ENCODE data around the gene ATAD5. TPM values are rescaled to one million over a fixed set of nuclear protein-coding genes. Genes with fewer than 3 reads are reported as not detected.
A peak's percentile ranks its signal among the peaks of the same experiment; 100 is the strongest.

Gene ATAD5
- total and polyA plus RNA-seq, 2 of the 13 experiments (the other 11 are each of a cell fraction or from before 2014, with no cell fraction given) = 1.8 to 10.7 TPM

DNA sequence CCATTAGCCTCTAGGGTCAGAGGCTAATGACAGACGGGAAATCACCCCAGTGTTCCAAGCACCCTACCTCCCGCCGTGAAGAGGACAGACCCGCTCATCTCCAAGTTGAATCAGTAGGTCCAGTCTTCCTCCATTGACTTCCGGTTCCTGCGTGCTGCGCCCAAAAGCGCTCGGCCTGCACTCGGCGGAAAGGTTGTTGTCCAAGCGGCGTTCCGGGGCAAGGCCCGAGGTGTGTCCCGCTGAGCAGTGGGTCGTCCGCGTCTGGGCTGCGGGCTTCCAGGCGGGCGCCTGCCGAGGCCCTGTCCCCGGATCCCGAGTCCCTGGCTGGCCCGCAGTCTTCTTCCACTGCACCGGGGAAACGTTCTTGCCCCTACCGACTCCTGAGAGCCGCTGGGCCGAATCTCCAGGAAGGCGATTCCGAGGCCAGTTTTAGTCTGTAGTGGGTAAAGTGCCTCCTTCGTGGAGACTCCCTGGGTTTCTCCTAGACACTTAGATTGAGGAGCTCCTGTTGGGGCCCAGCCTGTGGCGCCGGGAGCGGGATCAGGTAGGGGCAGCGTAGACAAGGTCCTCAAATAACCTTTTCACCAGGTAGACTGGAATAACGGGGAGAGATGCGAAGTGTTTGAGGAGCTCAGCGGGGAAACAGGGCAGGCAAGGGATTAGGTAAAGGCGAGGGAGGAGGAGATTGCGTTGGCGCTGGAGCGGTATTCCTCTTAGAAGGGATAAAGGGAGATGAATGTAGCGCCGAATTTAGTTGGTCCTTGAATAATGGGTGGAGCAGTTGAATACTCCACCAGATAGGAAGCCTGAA, 74.5 kb downstream of the ATAD5 start, which contains the start of gene TEFM (continued):
- 0 out of 2 replicates have a peak, but pooled peaks have one; percentile 54 for TF ChIP-seq SIX4 (CRISPR knock-in tag; IDR thresholded peaks at IDR 0.05)
- TF ChIP-seq MTF1 (CRISPR knock-in tag; IDR thresholded peaks at IDR 0.05) = peak; percentile 38; the same call in 1 of the 2 replicates
- TF ChIP-seq NFRKB (IDR thresholded peaks at IDR 0.05) = no peak; the same call in 1 of the 2 replicates
- peak; percentile 68; the same call in 1 of the 2 replicates for TF ChIP-seq ZNF879 (CRISPR knock-in tag; IDR thresholded peaks at IDR 0.05)
- peak; percentile 90; the same call in 1 of the 2 replicates for TF ChIP-seq THAP7 (CRISPR knock-in tag; IDR thresholded peaks at IDR 0.05)
- no peak for TF ChIP-seq ATF1 (CRISPR knock-in tag; IDR thresholded peaks at IDR 0.05)
- peak; percentile 79; the same call in 1 of the 2 replicates for TF ChIP-seq ZNF615 (CRISPR knock-in tag; IDR thresholded peaks at IDR 0.05; ENCODE audit: borderline replicate concordance)
- no peak for TF ChIP-seq ZNF326 (CRISPR knock-in tag; IDR thresholded peaks at IDR 0.05; ENCODE audit: borderline replicate concordance)
- peak; percentile 73 for TF ChIP-seq FOSL2 (CRISPR knock-in tag; IDR thresholded peaks at IDR 0.05)
- no peak for TF ChIP-seq RFX3 (CRISPR knock-in tag; IDR thresholded peaks at IDR 0.05)
- peak; percentile 87 for TF ChIP-seq ISL2 (CRISPR knock-in tag; IDR thresholded peaks at IDR 0.05)
- TF ChIP-seq, protein P1, sequence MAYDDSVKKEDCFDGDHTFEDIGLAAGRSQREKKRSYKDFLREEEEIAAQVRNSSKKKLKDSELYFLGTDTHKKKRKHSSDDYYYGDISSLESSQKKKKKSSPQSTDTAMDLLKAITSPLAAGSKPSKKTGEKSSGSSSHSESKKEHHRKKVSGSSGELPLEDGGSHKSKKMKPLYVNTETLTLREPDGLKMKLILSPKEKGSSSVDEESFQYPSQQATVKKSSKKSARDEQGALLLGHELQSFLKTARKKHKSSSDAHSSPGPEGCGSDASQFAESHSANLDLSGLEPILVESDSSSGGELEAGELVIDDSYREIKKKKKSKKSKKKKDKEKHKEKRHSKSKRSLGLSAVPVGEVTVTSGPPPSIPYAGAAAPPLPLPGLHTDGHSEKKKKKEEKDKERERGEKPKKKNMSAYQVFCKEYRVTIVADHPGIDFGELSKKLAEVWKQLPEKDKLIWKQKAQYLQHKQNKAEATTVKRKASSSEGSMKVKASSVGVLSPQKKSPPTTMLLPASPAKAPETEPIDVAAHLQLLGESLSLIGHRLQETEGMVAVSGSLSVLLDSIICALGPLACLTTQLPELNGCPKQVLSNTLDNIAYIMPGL (CRISPR knock-in tag; IDR thresholded peaks at IDR 0.05; ENCODE audit: borderline replicate concordance in 1 of 2, low read depth in 1 of 2) = peak; percentile 99
- TF ChIP-seq, protein P2, sequence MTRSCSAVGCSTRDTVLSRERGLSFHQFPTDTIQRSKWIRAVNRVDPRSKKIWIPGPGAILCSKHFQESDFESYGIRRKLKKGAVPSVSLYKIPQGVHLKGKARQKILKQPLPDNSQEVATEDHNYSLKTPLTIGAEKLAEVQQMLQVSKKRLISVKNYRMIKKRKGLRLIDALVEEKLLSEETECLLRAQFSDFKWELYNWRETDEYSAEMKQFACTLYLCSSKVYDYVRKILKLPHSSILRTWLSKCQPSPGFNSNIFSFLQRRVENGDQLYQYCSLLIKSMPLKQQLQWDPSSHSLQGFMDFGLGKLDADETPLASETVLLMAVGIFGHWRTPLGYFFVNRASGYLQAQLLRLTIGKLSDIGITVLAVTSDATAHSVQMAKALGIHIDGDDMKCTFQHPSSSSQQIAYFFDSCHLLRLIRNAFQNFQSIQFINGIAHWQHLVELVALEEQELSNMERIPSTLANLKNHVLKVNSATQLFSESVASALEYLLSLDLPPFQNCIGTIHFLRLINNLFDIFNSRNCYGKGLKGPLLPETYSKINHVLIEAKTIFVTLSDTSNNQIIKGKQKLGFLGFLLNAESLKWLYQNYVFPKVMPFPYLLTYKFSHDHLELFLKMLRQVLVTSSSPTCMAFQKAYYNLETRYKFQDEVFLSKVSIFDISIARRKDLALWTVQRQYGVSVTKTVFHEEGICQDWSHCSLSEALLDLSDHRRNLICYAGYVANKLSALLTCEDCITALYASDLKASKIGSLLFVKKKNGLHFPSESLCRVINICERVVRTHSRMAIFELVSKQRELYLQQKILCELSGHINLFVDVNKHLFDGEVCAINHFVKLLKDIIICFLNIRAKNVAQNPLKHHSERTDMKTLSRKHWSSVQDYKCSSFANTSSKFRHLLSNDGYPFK (CRISPR knock-in tag; IDR thresholded peaks at IDR 0.05; ENCODE audit: borderline replicate concordance) = peak; percentile 95
- TF ChIP-seq ZNF253 (CRISPR knock-in tag; IDR thresholded peaks at IDR 0.05; ENCODE audit: borderline replicate concordance) = no peak
- peak; percentile 63 for TF ChIP-seq ZNF18 (CRISPR knock-in tag; IDR thresholded peaks at IDR 0.05; ENCODE audit: insufficient replicate concordance)
- TF ChIP-seq HMGA1 (CRISPR knock-in tag; conservative IDR thresholded peaks at IDR 0.05) = no peak
- TF ChIP-seq ZFP82 (CRISPR knock-in tag; IDR thresholded peaks at IDR 0.05; ENCODE audit: borderline replicate concordance) = no peak
- peak; percentile 86 for TF ChIP-seq ETV5 (CRISPR knock-in tag; IDR thresholded peaks at IDR 0.05; ENCODE audit: borderline replicate concordance)
- peak; percentile 48 for TF ChIP-seq AGO1 (IDR thresholded peaks at IDR 0.05; ENCODE audit: low read depth, low read length, poor library complexity, severe bottlenecking)

All from HepG2 (cell line).